Stimulated activated CD4-positive, alpha-beta T cell treated with anti-CD3 and anti-CD28 coated beads, Interleukin-12 subunit alpha, Interleukin-12 subunit beta, amount 100 ng/mL, for 4 hours (primary cell): Measurements from ENCODE around the gene AHNAK2.
A peak's percentile ranks its signal among the peaks of the same experiment; 100 is the strongest.

Source experiments
- DNase-seq: peaks from one replicate; pipeline ENCODE4 v3.0.0-alpha.2; 2020

Gene AHNAK2

GRCh38 chr14:104984056-104984894 is 6.1 kb upstream of the AHNAK2 start:
- no peak for DNase-seq

GRCh38 chr14:104983231-104983721 is 5.1 kb upstream of the AHNAK2 start:
- no peak for DNase-seq

GRCh38 chr14:104982548-104983230 is 4.5 kb upstream of the AHNAK2 start:
- no peak for DNase-seq

- no peak for DNase-seq
Measured at GRCh38 chr14:104981699-104982541, 3.7 kb upstream of the AHNAK2 start.

- no peak for DNase-seq
Measured at GRCh38 chr14:104980611-104981531, 2.7 kb upstream of the AHNAK2 start.

- no peak for DNase-seq
Measured at GRCh38 chr14:104979758-104980610, 1.8 kb upstream of the AHNAK2 start.

- no peak for DNase-seq
Measured at GRCh38 chr14:104978746-104979691, 845 bp upstream of the AHNAK2 start.

- no peak for DNase-seq
Measured at GRCh38 chr14:104977008-104977680, 1.0 kb downstream of the AHNAK2 start.

GRCh38 chr14:104976198-104977007 is 1.8 kb downstream of the AHNAK2 start:
- peak; percentile 88 for DNase-seq

GRCh38 chr14:104975481-104976197 is 2.5 kb downstream of the AHNAK2 start:
- DNase-seq, result no peak

- DNase-seq, result no peak
Measured at GRCh38 chr14:104974665-104975390, 3.3 kb downstream of the AHNAK2 start.

- no peak for DNase-seq
Measured at GRCh38 chr14:104974146-104974541, 4.0 kb downstream of the AHNAK2 start.

GRCh38 chr14:104973385-104974145 is 4.6 kb downstream of the AHNAK2 start:
- DNase-seq, result no peak

- no peak for DNase-seq
Measured at GRCh38 chr14:104973135-104973384, 5.1 kb downstream of the AHNAK2 start.

- DNase-seq, result no peak
Measured at GRCh38 chr14:104972301-104973134, 5.7 kb downstream of the AHNAK2 start.
